GM12878 (cell line): ENCODE data around the gene CLN6. TPM values are rescaled to one million over a fixed set of nuclear protein-coding genes. Genes with fewer than 3 reads are reported as not detected.

Experiments used
- ATAC-seq: fragments of 200-7000 bp; cut with Tn5 transposase; 3 replicates; pipeline ENCODE4 v1.9.1; 2020; ENCODE audit warnings: mild to moderate bottlenecking, moderate library complexity
- BruUV-seq: library from RNA; stranded (reverse); fragments of 400-500 nt; replicated peaks from 2 replicates; lab custom pipeline; 2021; lab: Mats Ljungman, UMichigan
- CTCF ChIA-PET: fragments of 300-600 bp; sonication (Branson Sonifier 250); formaldehyde crosslinking; extraction: SDS; loops from one replicate; lab custom pipeline; 2021; ENCODE audit warnings: inconsistent platforms; lab: Yijun Ruan, JAX
- POLR2A ChIA-PET: fragments of 350-600 bp; formaldehyde crosslinking; extraction: SDS; loops from one replicate; lab custom pipeline; 2021; ENCODE audit warnings: inconsistent platforms; lab: Charles Lee
- RAD21 ChIA-PET: fragments of 300-600 bp; sonication (Branson Sonifier 250); formaldehyde crosslinking; loops from one replicate; lab custom pipeline; 2023; ENCODE audit warnings: antibody characterized with exemption; ENCODE audit not compliant: unreplicated experiment; lab: Charles Lee
- SMC1A ChIA-PET: fragments of 300-600 bp; sonication (Branson Sonifier 250); formaldehyde crosslinking; loops from one replicate; lab custom pipeline; 2023; ENCODE audit not compliant: unreplicated experiment, uncharacterized antibody; lab: Charles Lee
- DNase-seq: peaks from one replicate; pipeline ENCODE4 v3.0.0-alpha.2; 2011; ENCODE audit warnings: low read depth, low spot score
- FAIRE-seq: peaks from 3 replicates; lab custom pipeline; 2011; peaks lifted over from hg19 to GRCh38; lab: Jason Lieb, UNC
- H2AFZ ChIP-seq: 2 replicates; pipeline ENCODE4 v1.6.0; 2011; ENCODE audit warnings: low read depth, low read length, control low read depth; ENCODE audit not compliant: control insufficient read depth
- H3K27ac ChIP-seq: 2 replicates; pipeline ENCODE4 v1.5.1; 2011; ENCODE audit warnings: control low read depth; ENCODE audit not compliant: control insufficient read depth, insufficient read depth
- H3K27me3 ChIP-seq, 2 experiments: replicated peaks in 1 of 2; 2 replicates each; pipeline versions ENCODE4 v1.6.0 to v1.6.1; 2011; ENCODE audit warnings: low read length in 1 of 2; ENCODE audit not compliant: control insufficient read depth in 2 of 2, insufficient read depth in 2 of 2
- H3K36me3 ChIP-seq, 2 experiments: 2 replicates each; pipeline ENCODE4 v1.5.1; 2011; ENCODE audit warnings: low read length in 1 of 2; ENCODE audit not compliant: control insufficient read depth in 2 of 2, insufficient read depth in 2 of 2
- H3K4me1 ChIP-seq: 2 replicates; pipeline ENCODE4 v1.6.1; 2011; ENCODE audit warnings: mild to moderate bottlenecking, low read length, moderate library complexity, mixed read lengths; ENCODE audit not compliant: control insufficient read depth, insufficient read depth
- H3K4me2 ChIP-seq: 2 replicates; pipeline ENCODE4 v1.6.0; 2011; ENCODE audit warnings: control low read depth; ENCODE audit not compliant: control insufficient read depth, insufficient read depth
- H3K4me3 ChIP-seq: fragments of 200-600 bp; sonication (generic); 2 replicates; pipeline ENCODE4 v1.5.1; 2016
- H3K79me2 ChIP-seq: 2 replicates; pipeline ENCODE4 v1.6.0; 2011; ENCODE audit warnings: low read length; ENCODE audit not compliant: control insufficient read depth, insufficient read depth
- H3K9ac ChIP-seq: 2 replicates; pipeline ENCODE4 v1.8.0; 2011; ENCODE audit warnings: low read length, control low read depth, mixed read lengths; ENCODE audit not compliant: control insufficient read depth, insufficient read depth
- H3K9me3 ChIP-seq: replicated peaks from 3 replicates; pipeline ENCODE4 v1.5.1; 2011; ENCODE audit warnings: mild to moderate bottlenecking, low read length; ENCODE audit not compliant: control insufficient read depth, insufficient read depth
- H4K20me1 ChIP-seq: 2 replicates; pipeline ENCODE4 v1.6.0; 2011; ENCODE audit not compliant: control insufficient read depth, insufficient read depth
- BHLHE40 ChIP-seq, 2 experiments: fragments of 450-650 bp in 1 of 2; IDR thresholded peaks; 2 replicates each; pipeline ENCODE4 v1.6.1; 2011 to 2017; ENCODE audit warnings: low read depth in 2 of 2, borderline replicate concordance in 1 of 2, improper control_type of control experiment in 1 of 2, low read length in 1 of 2, mild to moderate bottlenecking in 1 of 2
- DPF2 ChIP-seq: fragments of 450-650 bp; IDR thresholded peaks from 2 replicates; pipeline ENCODE4 v1.6.1; 2017; ENCODE audit warnings: mild to moderate bottlenecking
- IKZF2 ChIP-seq, 2 experiments: fragments of 450-650 bp; IDR thresholded peaks; 2 replicates each; pipeline ENCODE4 v1.6.1; 2017; ENCODE audit warnings: mild to moderate bottlenecking in 2 of 2, moderate library complexity in 2 of 2
- NR2C1 ChIP-seq: fragments of 450-650 bp; IDR thresholded peaks from 2 replicates; pipeline ENCODE4 v1.6.1; 2017; ENCODE audit warnings: antibody characterized with exemption, mild to moderate bottlenecking, moderate library complexity
- POLR2AphosphoS5 ChIP-seq: IDR thresholded peaks from 2 replicates; pipeline ENCODE4 v1.6.1; 2011; ENCODE audit warnings: mild to moderate bottlenecking, low read length, inconsistent platforms
- SMAD1 ChIP-seq: fragments of 450-650 bp; IDR thresholded peaks from 2 replicates; pipeline ENCODE4 v1.6.1; 2018; ENCODE audit warnings: mild to moderate bottlenecking, low read depth; ENCODE audit not compliant: partially characterized antibody
- SMARCA5 ChIP-seq: fragments of 450-650 bp; IDR thresholded peaks from 2 replicates; pipeline ENCODE4 v1.6.1; 2017; ENCODE audit warnings: mild to moderate bottlenecking
- WGBS: methylation state at CpG from one replicate; pipeline ENCODE4 v1.1.6; 2016; ENCODE audit warnings: low lambda C conversion rate; ENCODE audit not compliant: insufficient replicate concordance, insufficient coverage; ENCODE audit errors: missing lambda C conversion rate; 5-methylcytosine and 5-hydroxymethylcytosine counted together
- in situ Hi-C: fragments of 300-500 bp; cut with MboI; formaldehyde crosslinking; loops from 9 replicates; pipeline ENCODE4 v1.14.3; 2018; ENCODE audit warnings: mixed read lengths
- intact Hi-C: fragments of 100-400 bp; cut with micrococcal nuclease; formaldehyde crosslinking; loops from one replicate; pipeline ENCODE4 v1.14.2; 2022; ENCODE audit not compliant: unreplicated experiment
- polyA plus RNA-seq, 11 experiments: library from polyadenylated mRNA; depleted of rRNA in 4 of 11; unstranded in 6 of 11; stranded (reverse) in 5 of 11; fragments of >200 nt; fragmentation: Nextera tagmentation in 4 of 11; fragmentation: Illumina TruSeq in 1 of 11; extraction: Ambion mirVana in 4 of 11; extraction: Trizol in 1 of 11; gene quantifications; 1 replicate in 1 of 11; 2 replicates in 10 of 11; pipeline versions ENCODE4 v1.2.1 to v1.2.3, GENCODE V29; 2011 to 2016; ENCODE audit warnings: inconsistent platforms in 2 of 11, missing spikeins in 2 of 11, low read depth in 1 of 11
- total RNA-seq, 4 experiments: library from RNA; depleted of rRNA in 3 of 4; stranded (reverse); fragments of >200 nt in 3 of 4; fragmentation: Illumina TruSeq in 1 of 4; extraction: Trizol in 1 of 4; gene quantifications; 2 replicates each; pipeline versions ENCODE4 v1.2.1 to v1.2.3, GENCODE V29; 2013 to 2021
- TF ChIP-seq, protein P1 (sequence below): fragments of 450-650 bp; IDR thresholded peaks from 2 replicates; pipeline ENCODE4 v1.6.1; 2016; ENCODE audit warnings: mild to moderate bottlenecking
- TF ChIP-seq, protein P2 (sequence below): IDR thresholded peaks from 2 replicates; pipeline ENCODE4 v1.6.1; 2011; ENCODE audit warnings: low read depth, mild to moderate bottlenecking, low read length, moderate library complexity, borderline replicate concordance; ENCODE audit errors: extremely low read depth
- TF ChIP-seq, protein P3 (sequence below): fragments of 450-650 bp; IDR thresholded peaks from 2 replicates; pipeline ENCODE4 v1.6.1; 2017; ENCODE audit warnings: mild to moderate bottlenecking, moderate library complexity

CLN6 gene
- total and polyA plus RNA-seq, 10 of the 15 experiments (the other 5 are each of a cell fraction or from before 2014, with no cell fraction given): 0.74 to 69.0 (median 30.3) TPM

DNA sequence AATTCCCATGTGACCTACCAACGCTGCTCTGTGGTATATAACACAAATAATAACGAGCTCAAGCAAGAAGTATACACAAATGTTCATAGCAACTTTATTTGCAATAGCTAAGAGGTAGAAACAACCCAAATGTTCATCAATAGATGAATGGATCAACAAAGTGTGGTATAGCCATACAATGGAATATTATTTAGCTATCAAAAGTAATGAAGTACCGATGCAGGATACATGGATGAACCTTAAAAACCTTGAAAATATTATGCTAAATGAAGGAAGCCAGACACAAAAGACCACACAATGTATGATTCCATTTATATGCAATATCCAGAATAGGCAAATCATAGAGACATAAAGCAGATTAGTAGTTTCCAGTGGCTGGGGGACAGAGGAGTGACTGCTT is 32.5 kb upstream of the CLN6 start:
- no peak for ATAC-seq
- ChIA-PET SMC1A (interaction anchor here (2.5 kb wide), 1 partner anchor 9 kb away, joined by 12 read pairs; no protein-coding TSS in a partner anchor), CTCF (interaction anchor here (0.9 to 1.6 kb wide), 2 partner anchors 9 to 44 kb away, joined by 4 to 7 read pairs; no protein-coding TSS in a partner anchor), RAD21 (no interaction called here), POLR2A (no interaction called here)
- no peak for DNase-seq
- in situ Hi-C loops (no loop called here), intact Hi-C loops (no loop called here)
- WGBS: 48% methylated on average over 3 of the region's 3 CpGs
- Histone ChIP-seq H4K20me1 (no peaks in the 10 kb centered on the region), H3K36me3 (no peaks in the 10 kb centered on the region), H3K4me3 (no peak overlapping the region), H3K79me2 (no peaks in the 10 kb centered on the region), H2AFZ (no peak overlapping the region), H3K9ac (no peak overlapping the region), H3K27me3 (no peaks in the 10 kb centered on the region; a peak in 4 of 4 replicates), H3K4me2 (no peak overlapping the region), H3K4me1 (no peaks in the 10 kb centered on the region), H3K27ac (no peak overlapping the region), H3K9me3 (no peaks in the 10 kb centered on the region)
- no peak for FAIRE-seq
- TF ChIP-seq BHLHE40 (IDR thresholded peaks at IDR 0.05; ENCODE audit: borderline replicate concordance in 1 of 2, low read depth in 2 of 2, low read length in 1 of 2) (no peak), POLR2AphosphoS5 (no peak), NR2C1 (no peak), SMARCA5 (no peak), DPF2 (no peak), SMAD1 (no peak), IKZF2 (IDR thresholded peaks at IDR 0.05) (no peak)
- TF ChIP-seq, protein P1, sequence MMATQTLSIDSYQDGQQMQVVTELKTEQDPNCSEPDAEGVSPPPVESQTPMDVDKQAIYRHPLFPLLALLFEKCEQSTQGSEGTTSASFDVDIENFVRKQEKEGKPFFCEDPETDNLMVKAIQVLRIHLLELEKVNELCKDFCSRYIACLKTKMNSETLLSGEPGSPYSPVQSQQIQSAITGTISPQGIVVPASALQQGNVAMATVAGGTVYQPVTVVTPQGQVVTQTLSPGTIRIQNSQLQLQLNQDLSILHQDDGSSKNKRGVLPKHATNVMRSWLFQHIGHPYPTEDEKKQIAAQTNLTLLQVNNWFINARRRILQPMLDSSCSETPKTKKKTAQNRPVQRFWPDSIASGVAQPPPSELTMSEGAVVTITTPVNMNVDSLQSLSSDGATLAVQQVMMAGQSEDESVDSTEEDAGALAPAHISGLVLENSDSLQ: no peak
- TF ChIP-seq, protein P2, sequence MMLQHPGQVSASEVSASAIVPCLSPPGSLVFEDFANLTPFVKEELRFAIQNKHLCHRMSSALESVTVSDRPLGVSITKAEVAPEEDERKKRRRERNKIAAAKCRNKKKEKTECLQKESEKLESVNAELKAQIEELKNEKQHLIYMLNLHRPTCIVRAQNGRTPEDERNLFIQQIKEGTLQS: no peak
- TF ChIP-seq, protein P3, sequence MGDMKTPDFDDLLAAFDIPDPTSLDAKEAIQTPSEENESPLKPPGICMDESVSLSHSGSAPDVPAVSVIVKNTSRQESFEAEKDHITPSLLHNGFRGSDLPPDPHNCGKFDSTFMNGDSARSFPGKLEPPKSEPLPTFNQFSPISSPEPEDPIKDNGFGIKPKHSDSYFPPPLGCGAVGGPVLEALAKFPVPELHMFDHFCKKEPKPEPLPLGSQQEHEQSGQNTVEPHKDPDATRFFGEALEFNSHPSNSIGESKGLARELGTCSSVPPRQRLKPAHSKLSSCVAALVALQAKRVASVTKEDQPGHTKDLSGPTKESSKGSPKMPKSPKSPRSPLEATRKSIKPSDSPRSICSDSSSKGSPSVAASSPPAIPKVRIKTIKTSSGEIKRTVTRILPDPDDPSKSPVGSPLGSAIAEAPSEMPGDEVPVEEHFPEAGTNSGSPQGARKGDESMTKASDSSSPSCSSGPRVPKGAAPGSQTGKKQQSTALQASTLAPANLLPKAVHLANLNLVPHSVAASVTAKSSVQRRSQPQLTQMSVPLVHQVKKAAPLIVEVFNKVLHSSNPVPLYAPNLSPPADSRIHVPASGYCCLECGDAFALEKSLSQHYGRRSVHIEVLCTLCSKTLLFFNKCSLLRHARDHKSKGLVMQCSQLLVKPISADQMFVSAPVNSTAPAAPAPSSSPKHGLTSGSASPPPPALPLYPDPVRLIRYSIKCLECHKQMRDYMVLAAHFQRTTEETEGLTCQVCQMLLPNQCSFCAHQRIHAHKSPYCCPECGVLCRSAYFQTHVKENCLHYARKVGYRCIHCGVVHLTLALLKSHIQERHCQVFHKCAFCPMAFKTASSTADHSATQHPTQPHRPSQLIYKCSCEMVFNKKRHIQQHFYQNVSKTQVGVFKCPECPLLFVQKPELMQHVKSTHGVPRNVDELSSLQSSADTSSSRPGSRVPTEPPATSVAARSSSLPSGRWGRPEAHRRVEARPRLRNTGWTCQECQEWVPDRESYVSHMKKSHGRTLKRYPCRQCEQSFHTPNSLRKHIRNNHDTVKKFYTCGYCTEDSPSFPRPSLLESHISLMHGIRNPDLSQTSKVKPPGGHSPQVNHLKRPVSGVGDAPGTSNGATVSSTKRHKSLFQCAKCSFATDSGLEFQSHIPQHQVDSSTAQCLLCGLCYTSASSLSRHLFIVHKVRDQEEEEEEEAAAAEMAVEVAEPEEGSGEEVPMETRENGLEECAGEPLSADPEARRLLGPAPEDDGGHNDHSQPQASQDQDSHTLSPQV: no peak
- BruUV-seq: no TSS peak
